PFSK-1 (cell line): Measurements from ENCODE around the gene MSH3.

Experiments used
- FOXP2 ChIP-seq: optimal IDR thresholded peaks from 2 replicates; pipeline ENCODE3; 2011; ENCODE audit warnings: borderline replicate concordance, control low read depth, inconsistent platforms; ENCODE audit not compliant: insufficient read depth; ENCODE audit errors: extremely low read length, extremely low read depth
- POLR2AphosphoS5 ChIP-seq: IDR thresholded peaks from 2 replicates; pipeline ENCODE4 v1.6.1; 2012; ENCODE audit warnings: low read depth, mild to moderate bottlenecking, control low read depth, low read length, moderate library complexity
- SIN3A ChIP-seq: IDR thresholded peaks from 2 replicates; pipeline ENCODE4 v1.6.1; 2012; ENCODE audit warnings: mild to moderate bottlenecking, low read length, moderate library complexity, borderline replicate concordance; ENCODE audit not compliant: insufficient read depth
- TAF1 ChIP-seq: IDR thresholded peaks from 2 replicates; pipeline ENCODE4 v1.6.1; 2012; ENCODE audit warnings: low read length, control low read depth, borderline replicate concordance; ENCODE audit not compliant: insufficient read depth
- TF ChIP-seq, protein P1 (sequence below), 2 experiments: IDR thresholded peaks; 2 replicates each; pipeline versions ENCODE4 v1.6.1 to v1.8.0; 2011 to 2012; ENCODE audit warnings: low read depth in 2 of 2, low read length in 2 of 2, control low read depth in 1 of 2, inconsistent platforms in 1 of 2, mild to moderate bottlenecking in 1 of 2, moderate library complexity in 1 of 2; ENCODE audit not compliant: insufficient read depth in 1 of 2

MSH3 gene

DNA sequence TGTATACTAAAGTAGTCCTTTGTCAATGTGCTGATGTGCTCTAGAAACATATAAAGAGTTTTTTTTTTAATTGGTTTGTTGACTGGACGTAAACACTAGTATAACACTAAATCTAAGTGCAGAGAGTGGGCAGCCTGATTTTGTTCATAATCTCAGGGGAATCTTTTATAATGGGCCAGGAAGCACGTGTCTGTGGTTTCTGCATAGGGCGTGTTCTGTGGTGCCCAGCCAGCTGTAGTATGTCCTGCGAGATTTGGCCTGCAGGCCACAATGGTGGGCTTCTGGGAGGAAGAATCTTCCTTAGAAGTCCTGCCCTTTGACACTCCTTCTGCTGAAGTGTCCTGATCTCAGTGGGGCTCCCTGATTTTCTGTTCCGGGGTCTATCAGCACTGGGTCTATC lies 49.3 kb downstream of the MSH3 start:
- TF ChIP-seq SIN3A (no peak), TAF1 (no peak), FOXP2 (no peak), POLR2AphosphoS5 (no peak)
- TF ChIP-seq, protein P1, sequence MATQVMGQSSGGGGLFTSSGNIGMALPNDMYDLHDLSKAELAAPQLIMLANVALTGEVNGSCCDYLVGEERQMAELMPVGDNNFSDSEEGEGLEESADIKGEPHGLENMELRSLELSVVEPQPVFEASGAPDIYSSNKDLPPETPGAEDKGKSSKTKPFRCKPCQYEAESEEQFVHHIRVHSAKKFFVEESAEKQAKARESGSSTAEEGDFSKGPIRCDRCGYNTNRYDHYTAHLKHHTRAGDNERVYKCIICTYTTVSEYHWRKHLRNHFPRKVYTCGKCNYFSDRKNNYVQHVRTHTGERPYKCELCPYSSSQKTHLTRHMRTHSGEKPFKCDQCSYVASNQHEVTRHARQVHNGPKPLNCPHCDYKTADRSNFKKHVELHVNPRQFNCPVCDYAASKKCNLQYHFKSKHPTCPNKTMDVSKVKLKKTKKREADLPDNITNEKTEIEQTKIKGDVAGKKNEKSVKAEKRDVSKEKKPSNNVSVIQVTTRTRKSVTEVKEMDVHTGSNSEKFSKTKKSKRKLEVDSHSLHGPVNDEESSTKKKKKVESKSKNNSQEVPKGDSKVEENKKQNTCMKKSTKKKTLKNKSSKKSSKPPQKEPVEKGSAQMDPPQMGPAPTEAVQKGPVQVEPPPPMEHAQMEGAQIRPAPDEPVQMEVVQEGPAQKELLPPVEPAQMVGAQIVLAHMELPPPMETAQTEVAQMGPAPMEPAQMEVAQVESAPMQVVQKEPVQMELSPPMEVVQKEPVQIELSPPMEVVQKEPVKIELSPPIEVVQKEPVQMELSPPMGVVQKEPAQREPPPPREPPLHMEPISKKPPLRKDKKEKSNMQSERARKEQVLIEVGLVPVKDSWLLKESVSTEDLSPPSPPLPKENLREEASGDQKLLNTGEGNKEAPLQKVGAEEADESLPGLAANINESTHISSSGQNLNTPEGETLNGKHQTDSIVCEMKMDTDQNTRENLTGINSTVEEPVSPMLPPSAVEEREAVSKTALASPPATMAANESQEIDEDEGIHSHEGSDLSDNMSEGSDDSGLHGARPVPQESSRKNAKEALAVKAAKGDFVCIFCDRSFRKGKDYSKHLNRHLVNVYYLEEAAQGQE (IDR thresholded peaks at IDR 0.05; ENCODE audit: insufficient read depth in 1 of 2, low read depth in 2 of 2, low read length in 2 of 2), result no peak

DNA sequence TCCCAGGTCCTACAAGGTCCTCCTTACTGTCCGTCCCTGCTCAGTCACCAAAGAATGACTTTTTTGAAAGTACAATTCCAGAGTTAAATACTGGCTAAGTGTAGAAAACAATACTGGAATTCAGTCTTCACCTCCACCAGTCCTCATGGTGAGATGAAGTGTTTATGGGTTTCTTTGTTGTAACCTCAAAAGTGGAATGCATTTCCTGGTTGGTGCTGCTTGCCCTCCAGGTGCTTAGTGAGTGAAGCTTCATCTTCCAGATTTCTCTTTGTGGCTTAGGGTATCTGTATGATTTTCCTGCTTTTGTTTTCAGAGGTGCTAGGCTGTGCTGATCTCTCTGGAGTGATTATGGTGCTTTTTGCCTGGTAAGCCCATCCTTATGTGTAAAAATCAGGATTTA lies 49.8 kb downstream of the MSH3 start:
- TF ChIP-seq POLR2AphosphoS5 (no peak), SIN3A (no peak), TAF1 (no peak), FOXP2 (no peak)
- TF ChIP-seq, protein P1 (IDR thresholded peaks at IDR 0.05; ENCODE audit: insufficient read depth in 1 of 2, low read depth in 2 of 2, low read length in 2 of 2), result no peak

DNA sequence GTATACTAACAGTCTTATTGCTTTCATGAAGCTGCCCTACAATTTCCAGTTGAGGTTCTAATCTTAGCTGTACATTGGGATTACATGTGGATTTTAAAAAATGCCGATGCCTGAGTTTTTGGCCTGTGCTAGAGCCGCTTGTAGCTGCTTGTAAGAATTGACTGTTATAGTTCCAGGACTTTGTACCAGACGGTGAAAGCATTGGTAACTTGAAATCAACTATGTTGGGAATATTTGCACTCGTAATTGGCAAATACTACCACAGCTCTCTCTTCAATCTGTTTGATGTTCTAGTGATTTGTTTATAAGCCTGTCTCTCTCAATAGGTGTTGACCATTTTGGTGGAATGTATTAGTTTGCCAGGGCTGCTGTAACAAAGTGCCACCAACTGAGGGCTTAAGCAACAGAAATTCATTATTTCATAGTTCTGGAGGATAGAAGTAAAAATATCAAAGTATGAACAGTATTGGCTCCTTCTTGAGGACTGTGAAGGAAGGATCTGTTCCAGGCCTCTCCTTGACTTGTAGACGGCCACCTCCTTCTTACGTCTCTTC lies 50.8 kb downstream of the MSH3 start:
- no peak for TF ChIP-seq POLR2AphosphoS5

DNA sequence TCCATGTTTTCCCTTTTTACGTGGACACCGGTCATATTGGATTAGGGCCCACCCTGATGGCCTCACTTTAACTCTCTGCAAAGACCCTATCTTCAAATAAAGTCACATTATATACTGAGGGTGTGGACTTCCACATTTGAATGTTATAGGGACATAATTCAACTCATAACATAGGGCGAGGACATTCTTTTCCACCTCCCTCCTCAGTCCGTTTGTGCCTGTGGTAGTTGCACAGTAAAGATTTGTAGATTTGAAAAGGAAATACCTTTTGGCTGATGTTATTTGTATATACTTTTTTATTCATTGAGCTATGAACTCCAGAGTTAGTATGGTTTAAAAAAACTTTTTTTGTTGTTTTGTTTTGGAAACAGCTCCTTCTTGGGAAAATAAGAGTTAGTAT lies 51.3 kb downstream of the MSH3 start:
- TF ChIP-seq FOXP2 (no peak), POLR2AphosphoS5 (no peak), SIN3A (no peak), TAF1 (no peak)
- TF ChIP-seq, protein P1 (IDR thresholded peaks at IDR 0.05; ENCODE audit: insufficient read depth in 1 of 2, low read depth in 2 of 2, low read length in 2 of 2), result no peak

DNA sequence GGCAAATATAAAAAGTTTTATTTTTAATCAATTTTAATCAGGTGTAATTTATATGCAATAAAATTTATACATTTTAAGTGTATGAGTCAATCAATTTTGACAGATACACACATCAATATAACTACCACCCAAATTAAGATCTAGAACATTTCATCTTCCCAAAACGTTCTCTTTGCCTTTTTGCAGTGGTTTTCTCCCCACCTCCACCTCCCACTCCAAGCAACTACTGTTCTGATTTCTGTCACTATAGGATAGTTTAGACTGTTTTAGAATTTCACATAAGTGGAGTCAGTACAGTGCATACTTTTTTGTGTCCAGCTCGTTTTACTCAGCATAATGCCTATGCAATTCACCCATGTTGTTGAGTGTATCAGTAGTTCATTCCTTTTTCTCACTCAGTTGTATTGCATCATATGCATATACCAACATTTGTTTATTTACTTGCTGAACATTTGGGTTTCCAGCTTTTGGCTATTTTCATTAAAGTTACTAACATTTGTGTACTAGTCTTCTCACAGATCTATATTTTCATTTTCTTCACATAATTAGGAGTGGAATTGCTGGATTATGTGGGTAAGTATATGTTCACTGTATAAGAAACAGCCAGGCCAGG lies 52.5 kb downstream of the MSH3 start:
- TF ChIP-seq FOXP2 (no peak), SIN3A (no peak)
- TF ChIP-seq, protein P1 (IDR thresholded peaks at IDR 0.05; ENCODE audit: insufficient read depth in 1 of 2, low read depth in 2 of 2, low read length in 2 of 2), result no peak

DNA sequence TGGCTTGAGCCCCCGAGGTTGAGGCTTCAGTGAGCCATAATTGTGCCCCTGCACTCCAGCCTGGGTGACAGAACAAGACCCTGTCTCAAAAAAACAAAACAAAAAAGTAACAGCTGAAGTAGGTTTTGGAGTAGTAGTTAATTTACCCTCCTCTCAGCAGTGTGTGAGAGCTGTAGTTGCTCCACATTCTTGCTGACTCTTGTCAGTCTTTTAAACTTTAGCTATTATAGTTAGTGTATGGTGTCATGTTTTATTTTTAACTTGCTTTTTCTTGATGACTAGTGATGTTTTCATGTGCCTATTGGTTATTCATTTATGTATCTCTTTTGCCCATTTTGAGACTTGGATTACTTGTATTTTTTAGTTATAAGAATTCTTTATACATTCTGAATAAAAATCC lies 53.2 kb downstream of the MSH3 start:
- TF ChIP-seq TAF1, result no peak
- TF ChIP-seq FOXP2, result no peak
- TF ChIP-seq SIN3A, result no peak
- TF ChIP-seq, protein P1 (IDR thresholded peaks at IDR 0.05; ENCODE audit: insufficient read depth in 1 of 2, low read depth in 2 of 2, low read length in 2 of 2), result no peak
- TF ChIP-seq POLR2AphosphoS5, result no peak
